ENCODE results near the gene PPP6R3.

PPP6R3 gene

DNA sequence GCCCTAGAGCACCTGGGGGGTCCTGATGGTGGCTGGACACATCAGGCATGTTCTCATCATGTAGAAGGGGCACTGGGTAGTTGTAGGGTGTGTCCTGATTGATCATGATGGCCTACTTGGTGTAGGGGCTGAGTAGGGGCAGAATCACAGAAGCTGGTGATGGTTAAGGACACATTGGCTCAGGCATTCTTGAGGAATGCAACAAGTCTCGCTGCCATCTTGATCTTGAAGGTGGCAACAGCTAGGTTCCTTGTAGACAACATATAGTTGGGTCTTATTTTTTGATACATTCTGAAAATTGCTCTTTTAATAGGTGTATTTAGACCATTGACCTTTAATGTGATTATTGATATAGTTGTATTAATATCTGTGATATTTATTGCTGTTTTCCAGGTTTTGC, 28.1 kb downstream of the PPP6R3 start:
- TF ChIP-seq, protein P1, sequence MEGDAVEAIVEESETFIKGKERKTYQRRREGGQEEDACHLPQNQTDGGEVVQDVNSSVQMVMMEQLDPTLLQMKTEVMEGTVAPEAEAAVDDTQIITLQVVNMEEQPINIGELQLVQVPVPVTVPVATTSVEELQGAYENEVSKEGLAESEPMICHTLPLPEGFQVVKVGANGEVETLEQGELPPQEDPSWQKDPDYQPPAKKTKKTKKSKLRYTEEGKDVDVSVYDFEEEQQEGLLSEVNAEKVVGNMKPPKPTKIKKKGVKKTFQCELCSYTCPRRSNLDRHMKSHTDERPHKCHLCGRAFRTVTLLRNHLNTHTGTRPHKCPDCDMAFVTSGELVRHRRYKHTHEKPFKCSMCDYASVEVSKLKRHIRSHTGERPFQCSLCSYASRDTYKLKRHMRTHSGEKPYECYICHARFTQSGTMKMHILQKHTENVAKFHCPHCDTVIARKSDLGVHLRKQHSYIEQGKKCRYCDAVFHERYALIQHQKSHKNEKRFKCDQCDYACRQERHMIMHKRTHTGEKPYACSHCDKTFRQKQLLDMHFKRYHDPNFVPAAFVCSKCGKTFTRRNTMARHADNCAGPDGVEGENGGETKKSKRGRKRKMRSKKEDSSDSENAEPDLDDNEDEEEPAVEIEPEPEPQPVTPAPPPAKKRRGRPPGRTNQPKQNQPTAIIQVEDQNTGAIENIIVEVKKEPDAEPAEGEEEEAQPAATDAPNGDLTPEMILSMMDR (IDR thresholded peaks at IDR 0.05; ENCODE audit: borderline replicate concordance, control extremely low read depth, extremely low read depth, insufficient read depth, missing control alignments), result no peak
- in situ Hi-C loops (cut with MboI; ENCODE audit: low sequenced_read_pairs, unreplicated experiment), result no loop called here
- DNase-seq (ENCODE audit: low spot score), result no peak

GRCh38 chr11:68495220-68495729, 34.7 kb downstream of the PPP6R3 start:
- DNase-seq (ENCODE audit: low spot score), result no peak
- in situ Hi-C loops (cut with MboI; ENCODE audit: low sequenced_read_pairs, unreplicated experiment), result no loop called here
- TF ChIP-seq, protein P1 (IDR thresholded peaks at IDR 0.05; ENCODE audit: borderline replicate concordance, control extremely low read depth, extremely low read depth, insufficient read depth, missing control alignments), result no peak

- TF ChIP-seq, protein P1 (IDR thresholded peaks at IDR 0.05; ENCODE audit: borderline replicate concordance, control extremely low read depth, extremely low read depth, insufficient read depth, missing control alignments), result no peak
- in situ Hi-C loops (cut with MboI; ENCODE audit: low sequenced_read_pairs, unreplicated experiment), result no loop called here
- DNase-seq (ENCODE audit: low spot score), result no peak
These were observed 35.3 kb downstream of the PPP6R3 start for GRCh38 chr11:68495872-68496271.

DNA sequence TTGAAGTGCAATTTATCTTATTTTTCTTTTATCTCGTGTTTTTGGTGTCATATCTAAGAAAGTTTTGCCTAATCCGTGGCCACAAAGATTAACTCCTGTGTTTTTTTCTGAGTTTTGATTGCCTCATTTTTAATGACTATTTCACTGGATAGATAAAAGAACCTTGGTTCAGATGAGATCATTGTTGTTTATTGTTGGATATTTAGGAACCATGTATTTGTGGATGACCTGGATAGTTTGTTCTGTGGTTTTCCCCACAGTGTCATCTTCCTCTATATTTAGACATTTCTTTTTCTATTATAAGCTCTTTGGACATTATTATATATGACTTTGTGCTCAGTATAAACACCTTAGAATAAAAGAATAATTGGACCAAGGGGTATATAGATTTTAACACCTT, 37.2 kb downstream of the PPP6R3 start:
- DNase-seq (ENCODE audit: low spot score), result no peak
- TF ChIP-seq, protein P1 (IDR thresholded peaks at IDR 0.05; ENCODE audit: borderline replicate concordance, control extremely low read depth, extremely low read depth, insufficient read depth, missing control alignments), result no peak
- in situ Hi-C loops (cut with MboI; ENCODE audit: low sequenced_read_pairs, unreplicated experiment), result no loop called here

DNA sequence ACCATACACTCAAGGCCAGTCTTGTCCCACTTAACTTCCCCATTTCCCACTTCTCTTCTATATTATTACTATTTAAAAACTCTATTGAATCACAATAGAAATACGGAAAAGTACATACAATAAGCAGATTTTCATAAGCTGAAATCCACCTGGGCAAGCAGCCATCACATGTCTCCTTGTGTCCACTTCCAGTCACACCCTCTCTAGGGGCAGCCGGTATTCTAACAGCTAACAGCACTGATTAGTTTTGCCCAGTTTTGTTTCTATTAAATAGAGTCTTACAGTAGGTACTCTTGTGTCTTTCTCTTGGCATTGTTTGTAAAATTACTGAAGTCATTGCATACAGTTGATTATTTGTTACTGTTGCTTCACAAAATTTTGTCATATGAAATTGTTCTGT, 37.8 kb downstream of the PPP6R3 start:
- in situ Hi-C loops (cut with MboI; ENCODE audit: low sequenced_read_pairs, unreplicated experiment), result no loop called here
- no peak for DNase-seq (ENCODE audit: low spot score)
- TF ChIP-seq, protein P1 (IDR thresholded peaks at IDR 0.05; ENCODE audit: borderline replicate concordance, control extremely low read depth, extremely low read depth, insufficient read depth, missing control alignments), result no peak

- TF ChIP-seq, protein P1 (IDR thresholded peaks at IDR 0.05; ENCODE audit: borderline replicate concordance, control extremely low read depth, extremely low read depth, insufficient read depth, missing control alignments), result no peak
- in situ Hi-C loops (cut with MboI; ENCODE audit: low sequenced_read_pairs, unreplicated experiment), result no loop called here
- no peak for DNase-seq (ENCODE audit: low spot score)
These were observed 38.6 kb downstream of the PPP6R3 start for GRCh38 chr11:68498903-68499883.
